Fibroblast of skin of left biceps (primary cell): ENCODE data around the gene TIMM21.

ENCODE experiments used
- DNase-seq, 2 experiments: peaks; one replicate each; pipeline ENCODE4 v3.0.0-alpha.2; 2013; ENCODE audit warnings: low read depth in 2 of 2

Gene TIMM21, protein sequence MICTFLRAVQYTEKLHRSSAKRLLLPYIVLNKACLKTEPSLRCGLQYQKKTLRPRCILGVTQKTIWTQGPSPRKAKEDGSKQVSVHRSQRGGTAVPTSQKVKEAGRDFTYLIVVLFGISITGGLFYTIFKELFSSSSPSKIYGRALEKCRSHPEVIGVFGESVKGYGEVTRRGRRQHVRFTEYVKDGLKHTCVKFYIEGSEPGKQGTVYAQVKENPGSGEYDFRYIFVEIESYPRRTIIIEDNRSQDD

DNA sequence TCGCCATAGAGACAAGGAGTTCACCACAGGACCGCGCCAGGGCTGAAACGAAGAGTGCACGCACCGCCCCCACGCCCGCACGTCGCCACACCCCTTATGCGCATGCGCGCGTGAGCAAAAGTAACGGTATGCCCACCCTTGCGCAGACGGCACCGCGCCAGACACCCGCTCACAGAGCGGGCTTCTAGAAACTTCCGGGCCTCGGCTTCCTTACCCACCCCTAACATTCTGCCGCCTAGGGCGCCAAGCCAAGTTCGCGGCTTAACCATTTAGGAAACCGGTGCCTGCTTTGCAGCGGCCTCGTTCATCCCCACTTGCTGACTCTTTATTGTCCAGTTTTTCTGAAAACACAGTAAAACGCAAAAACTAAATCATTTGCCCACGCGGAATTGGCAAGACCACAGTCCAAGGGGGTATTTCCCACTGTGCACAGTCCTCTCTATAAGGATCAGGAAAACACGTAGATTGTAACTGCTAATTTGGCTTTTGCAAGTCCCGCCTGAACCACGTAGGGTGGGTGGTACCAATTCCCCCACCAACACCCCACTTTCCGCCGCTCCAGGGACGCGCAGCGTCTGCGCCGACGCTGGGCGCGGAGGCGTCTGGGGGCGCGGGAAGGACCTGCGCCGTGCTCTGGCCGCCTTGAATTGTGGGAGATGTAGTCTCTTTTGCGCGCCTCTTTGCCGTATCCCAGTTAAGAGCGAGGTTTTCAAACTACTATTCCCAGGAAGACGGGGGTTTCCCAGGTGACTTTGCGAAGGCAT is at the start of gene TIMM21, which contains the start of gene FBXO15:
Gene TIMM21 (plus strand): TSS at position 745 of the 764 bp plus-strand sequence. CDS start 286 bp downstream, outside the sequence.
Gene FBXO15 (minus strand): TSS at position 56 of the 764 bp plus-strand sequence. CDS start 49 bp downstream, at position 7.
- peak; percentile 90 to 92 for DNase-seq

DNA sequence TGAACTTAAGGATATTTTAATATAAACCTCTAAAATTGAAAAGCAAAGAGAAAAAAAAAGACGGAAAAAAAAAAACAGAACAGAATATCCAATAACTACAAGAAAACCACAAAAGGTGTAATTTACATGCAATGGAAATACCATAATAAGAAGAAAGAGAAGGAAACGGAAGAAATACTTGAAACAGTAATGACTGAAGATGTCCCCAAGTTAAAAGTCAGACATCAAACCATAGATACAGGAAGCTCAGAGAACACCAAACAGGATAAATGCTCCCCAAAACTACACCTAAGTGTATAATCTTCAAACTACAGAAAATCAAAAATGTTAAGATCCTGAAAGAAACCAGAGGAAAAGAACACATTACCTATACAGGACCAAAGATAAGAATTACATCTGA is 39.9 kb upstream of the TIMM21 start:
- no peak for DNase-seq

DNA sequence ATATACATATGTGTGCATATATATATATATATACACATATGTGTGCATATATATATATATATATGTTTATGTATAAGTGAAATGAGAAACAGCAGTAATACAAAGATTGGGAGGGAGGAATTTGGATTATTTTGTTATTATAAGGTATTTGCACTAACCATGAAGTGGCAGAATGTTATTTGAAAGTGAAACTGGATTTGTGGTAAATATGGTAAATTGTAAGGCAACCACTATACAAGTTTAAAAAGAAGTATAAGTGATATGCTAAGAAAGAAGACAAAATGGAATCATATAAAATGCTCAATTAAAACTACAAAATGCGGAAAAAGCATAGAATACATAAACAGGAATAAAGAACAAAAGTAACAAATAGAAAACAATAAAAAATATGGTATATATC is 38.2 kb upstream of the TIMM21 start:
- no peak for DNase-seq

DNA sequence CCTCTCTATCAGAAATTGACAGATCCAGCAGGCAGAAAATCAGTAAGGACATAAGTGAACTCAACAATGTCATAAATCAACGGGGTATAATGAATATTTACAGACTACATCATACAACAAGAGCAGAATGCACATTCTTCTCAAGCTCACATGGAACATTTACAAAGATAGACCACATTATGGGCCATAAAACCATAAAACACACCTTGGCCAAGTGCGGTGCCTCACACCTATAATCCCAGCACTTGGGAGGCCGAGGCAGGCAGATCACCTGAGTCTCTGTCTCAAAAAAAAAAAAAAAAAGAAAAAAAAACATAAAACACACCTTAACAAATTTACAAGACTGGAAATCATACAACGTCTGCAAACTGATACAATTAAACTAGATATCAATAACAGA is 37.3 kb upstream of the TIMM21 start:
- DNase-seq: no peak

DNA sequence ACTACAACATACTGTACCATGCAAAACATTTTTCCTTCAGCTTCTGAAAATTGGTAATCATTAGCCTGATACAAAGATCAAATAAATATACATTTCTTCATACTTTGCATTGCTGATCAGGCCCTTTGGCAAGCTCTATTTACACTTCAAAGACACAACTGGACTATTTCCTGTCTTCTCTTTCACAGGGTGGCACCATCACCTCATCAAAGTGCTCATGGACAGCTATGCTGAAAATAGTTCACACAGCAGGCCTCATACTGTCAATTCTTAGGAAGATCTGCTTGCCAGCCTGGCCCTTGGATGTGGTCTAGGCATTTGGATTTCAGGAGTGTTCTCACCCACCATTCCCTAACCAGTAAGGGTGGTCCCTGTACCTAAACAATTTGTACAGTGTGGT is 34.6 kb upstream of the TIMM21 start:
- DNase-seq: no peak

DNA sequence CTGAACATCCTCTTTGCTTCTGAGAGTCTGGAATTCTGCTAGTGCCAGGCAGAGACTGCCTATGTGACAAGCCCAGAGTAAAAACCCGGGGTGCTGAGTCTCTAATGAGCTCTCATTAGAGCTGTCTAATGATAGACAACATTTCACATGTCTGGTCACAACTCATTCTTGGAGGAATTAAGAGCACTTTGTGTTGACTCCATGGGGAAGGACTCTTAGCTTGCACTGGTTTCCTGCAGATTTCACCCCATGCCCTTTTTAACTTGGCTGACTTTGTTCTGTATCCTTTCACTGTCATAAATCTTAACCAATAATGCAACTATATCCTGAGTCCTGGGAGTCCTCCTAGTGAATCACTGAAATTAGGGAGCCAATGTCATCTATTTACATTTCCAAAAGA is 34.2 kb upstream of the TIMM21 start:
- DNase-seq: no peak

DNA sequence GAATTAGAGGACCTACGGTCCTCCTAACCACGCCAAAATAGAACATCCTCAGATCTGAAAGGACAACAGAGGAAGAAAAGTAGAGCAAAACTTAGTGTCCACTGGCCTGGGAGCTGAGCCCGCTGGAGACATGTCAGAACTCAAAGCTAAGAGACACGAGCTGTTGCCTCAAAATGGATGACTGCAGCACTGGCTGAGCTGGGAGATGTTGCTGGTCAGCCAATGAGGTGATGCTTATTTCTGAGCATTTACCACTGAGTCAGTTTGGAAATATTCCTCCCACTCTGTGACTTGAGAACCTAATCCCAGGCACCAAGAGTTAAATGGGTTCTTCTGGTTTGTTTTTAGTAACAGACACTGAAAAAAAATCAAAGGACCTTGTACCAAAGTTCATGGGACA is 33.3 kb upstream of the TIMM21 start:
- DNase-seq: peak in 1 of 2 experiments; percentile 9

DNA sequence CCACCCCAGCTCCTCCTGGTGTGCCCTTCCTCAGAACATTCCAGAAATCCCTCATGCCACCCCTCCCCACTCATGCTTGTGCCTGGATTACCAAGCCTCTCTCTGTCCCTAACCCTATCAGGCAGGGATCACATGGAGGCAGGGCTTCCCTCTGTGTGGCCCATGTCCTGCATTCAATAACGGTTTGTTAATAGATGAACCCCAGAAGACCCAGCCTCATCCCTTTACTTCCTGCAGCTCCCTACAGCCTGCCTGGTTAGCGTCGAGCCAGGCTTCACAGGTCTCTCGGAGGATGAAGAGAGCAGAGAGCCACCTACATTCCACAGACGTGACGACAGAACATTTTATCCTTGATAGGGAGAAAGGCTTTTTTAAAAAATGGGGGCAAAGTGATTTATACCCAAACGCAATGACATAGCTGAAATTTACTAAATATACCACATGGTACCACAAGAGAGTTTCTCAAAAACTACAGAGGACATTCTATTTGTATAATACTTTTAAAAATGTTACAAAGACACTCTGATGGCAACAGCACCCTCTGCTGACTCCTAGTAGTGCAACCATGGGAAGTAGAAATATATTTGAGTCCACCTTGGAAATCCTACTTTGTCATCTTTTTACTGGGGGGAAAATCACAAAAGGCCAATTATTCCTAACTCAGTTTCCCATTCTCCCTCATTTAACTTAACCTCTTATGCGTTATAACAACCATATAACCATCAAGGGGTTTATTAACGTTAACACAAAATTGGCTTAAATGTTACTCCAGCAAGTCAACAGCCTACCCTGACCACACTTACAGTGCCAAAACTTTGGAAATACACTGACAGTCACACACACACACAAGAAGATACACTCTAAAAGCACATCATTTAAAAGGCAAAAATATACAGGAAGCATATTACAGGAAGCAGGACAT is 31.4 kb upstream of the TIMM21 start:
- peak in 1 of 2 experiments; percentile 12 for DNase-seq

DNA sequence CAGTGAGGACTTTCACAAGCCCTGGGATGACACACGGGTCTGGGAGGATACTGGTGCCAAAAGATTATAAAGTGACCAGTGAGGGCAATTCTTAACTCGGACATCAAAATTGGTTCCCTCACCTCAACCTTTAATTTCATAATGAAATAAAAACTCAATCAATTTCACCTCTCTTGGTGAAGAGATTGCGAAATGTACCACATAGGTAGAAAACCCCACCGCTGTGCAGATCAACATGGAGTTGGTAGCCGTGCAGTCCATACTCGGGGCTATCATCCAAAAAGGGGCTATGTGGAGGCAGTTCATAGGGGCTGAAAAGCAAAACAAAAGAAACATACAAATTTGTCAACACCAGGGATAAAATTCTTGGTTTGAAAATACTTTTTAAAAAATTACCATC is 25.1 kb upstream of the TIMM21 start:
- no peak for DNase-seq

DNA sequence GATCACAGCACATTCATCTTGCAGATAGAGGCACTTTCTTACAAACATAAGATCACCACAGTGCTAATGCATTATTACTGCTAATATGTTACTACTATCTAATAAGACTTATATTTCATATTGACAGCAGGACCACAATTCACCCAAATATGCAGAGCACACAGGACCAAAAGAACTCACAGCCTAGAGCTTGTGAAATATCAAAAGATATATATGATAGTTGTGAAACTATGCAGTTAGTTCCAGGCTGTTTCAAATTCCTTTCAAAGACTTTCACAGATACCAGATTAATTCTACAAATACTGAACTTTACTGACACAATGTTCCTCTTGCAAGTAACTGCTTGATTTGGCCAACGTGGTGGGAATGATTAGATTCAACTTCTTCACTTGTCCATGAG is 23.7 kb upstream of the TIMM21 start:
- DNase-seq: no peak

DNA sequence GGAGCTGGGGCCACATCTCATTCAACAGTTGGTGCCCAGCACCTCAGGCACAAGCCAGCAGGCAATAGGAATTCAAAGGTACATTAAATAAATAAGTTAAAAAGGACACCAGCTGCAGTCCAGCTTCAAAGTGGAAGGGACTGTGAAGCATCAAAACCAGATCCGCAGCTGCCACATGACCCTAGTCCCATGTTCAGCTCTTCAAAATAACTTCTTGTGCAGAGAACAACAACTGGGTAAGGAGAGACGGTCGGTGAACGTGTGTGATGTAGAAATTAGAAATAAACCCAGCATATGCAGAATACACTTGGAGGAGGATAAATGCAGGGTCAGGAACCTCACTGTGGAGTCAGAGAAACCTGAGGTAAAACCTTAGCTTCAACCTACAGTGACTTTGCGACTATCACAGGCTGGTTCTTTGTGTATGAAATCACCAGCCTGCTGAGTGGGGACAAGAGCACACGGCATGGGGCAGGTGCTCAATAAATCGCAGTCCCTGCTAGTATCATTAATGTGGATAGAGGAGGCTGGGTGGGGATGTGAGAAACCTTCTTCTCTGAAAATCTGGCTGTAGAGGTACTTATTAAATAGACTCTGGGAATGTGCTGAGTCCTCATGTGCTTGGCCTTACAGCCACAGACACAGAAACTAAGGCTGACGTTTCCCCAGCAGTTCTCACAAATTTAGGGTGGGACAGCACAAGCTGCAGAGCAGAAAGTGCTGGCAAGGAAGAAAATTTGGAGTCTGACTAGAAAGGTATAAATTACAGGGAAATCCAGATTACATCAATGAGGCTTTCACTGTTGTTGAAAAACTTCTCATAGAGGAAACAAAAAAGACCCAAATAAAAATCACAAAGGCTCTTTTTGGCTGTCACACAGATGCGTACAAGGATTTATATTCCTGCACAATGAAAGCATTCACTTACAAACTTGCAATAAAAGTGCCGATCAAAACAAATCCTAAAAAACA is 21.4 kb upstream of the TIMM21 start:
- DNase-seq: no peak

DNA sequence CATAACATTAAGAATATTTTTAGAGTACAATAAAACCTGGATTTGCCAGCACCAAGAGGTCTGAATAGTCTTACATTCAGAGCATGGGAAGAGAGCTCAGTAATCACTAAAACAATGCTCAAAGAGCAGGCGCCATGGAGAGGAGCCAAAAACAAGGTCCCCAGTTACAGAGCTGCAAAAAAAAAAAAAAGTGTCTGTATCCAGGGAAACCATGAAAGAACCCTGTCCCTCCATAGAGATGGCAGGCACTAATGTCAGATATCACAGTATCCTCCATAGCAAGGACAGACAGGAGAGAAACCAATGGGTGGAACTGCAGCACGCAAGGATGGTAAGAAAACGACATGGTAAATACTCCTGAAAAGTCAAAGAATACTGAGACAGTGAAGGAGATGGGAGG is 20.2 kb upstream of the TIMM21 start:
- DNase-seq: no peak

DNA sequence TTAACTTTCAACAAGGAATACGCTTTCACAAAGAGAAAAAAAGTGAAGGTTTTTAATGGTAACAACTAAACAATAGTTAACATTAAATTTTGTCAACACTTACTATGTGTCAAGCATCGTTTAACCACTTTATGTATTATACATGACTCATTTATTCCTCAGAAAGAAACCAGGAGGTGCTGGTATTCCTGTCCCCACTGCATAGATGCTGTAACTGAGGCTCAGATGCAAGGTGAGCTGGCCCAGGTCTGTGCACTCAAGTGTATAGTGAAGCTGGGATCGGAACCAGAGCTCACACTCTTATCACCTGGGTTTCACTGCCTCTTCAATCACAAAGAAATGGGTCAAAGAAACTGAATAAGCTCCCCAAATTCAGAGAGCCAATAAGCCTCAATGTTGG is 17.2 kb upstream of the TIMM21 start:
- DNase-seq: no peak

DNA sequence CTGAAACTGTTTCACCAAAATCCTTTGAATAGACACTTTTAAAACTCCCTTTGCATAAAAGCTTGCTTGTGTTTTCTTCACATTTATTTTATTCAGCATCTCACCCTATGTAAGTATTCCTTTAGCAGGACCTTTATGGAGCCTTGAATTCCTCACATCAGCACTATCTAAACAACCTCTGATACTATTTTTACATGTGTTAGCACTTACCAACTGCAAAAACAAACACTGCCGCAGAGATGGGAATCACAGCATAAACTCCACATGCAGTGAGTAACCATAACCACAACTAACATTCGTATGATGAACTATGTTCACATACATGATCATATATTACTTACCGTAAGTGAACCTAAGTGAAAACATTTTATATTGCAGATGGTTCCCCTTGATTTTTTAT is 16.1 kb upstream of the TIMM21 start:
- no peak for DNase-seq

DNA sequence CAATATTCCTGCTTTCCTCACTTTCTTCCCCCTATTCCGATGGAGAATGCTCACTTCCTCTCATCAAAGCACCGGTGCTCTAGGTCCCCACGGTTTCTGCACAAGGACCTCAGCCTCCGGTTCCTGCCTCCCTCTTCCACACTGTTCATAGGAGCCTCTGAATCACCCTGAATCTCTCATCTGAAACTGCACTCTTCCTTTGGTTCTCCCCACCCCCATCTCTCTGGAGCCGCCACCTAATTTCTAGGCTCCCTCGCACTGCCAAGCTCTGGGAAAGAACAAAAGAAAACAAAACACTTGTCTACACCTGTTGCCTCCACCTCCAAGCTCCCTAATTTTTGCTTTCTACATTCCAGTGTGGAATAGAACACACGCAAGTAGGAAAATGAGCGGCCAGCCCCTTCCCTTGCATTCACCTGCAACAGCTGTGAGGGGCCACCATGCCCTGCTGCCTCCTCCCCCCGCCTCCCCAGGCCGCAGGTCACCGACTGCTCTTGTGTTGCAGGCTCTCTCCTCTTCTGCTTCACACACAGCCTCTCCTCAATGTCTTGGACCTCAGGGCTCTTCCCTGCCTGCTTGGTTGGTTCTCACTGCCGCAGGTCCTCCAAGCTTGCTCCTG is 10.3 kb upstream of the TIMM21 start:
- DNase-seq: no peak

DNA sequence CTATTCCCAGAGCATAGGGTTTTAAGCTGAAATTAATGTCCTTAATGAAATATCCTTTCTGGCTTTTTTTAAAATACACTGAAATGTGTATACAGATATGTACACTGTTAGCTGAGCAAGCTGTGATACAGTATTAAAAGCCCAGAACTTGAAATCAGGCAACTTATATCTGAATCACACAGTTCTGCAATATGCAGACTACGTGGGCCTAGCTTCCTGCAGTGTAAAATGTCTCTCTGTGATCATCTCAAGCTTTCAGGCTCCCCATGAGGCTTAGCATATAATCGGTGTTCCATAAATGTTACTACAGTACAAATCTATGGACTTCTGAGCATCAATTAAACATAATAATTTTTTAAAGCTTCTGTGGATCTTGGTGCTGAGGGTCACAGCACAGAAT is 8.9 kb upstream of the TIMM21 start:
- DNase-seq: no peak

DNA sequence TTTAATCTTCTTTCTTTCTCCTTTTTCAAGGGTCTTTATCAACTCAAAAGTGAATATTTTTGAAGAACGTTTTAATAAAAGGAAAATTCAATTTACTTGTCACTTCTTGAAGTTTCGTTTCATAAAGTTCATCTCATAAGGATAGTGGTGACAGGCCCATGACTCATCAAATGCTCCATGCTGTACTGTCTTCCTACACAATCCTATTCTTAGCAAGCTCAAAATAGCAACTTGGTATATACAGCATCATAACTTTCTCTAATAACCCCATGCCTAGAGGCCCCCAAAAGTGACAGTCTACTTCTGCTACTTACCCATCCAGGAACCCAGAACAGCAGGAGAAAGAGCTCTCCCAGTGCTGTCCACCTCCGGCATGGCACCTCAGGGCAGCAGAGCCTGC is 8.4 kb upstream of the TIMM21 start:
- peak in 1 of 2 experiments; percentile 18 for DNase-seq

DNA sequence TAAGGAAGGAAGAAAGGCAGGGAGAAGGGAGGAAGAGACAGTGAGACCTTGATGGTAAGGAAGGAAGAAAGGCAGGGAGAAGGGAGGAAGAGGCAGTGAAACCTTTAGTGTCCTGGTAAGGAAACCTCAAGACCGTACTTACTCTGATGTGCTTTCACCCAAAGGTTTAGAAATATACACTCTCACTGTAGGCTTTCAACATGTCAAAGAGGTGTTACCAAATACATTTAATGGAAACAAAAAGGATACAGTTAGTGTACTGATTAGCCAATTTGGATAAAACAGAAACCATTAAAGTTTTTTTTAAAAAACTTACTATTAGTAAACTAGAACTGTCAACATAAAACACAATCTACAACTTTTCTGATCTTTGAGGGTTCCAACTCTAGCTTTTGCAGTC is 7.7 kb upstream of the TIMM21 start:
- DNase-seq: no peak

DNA sequence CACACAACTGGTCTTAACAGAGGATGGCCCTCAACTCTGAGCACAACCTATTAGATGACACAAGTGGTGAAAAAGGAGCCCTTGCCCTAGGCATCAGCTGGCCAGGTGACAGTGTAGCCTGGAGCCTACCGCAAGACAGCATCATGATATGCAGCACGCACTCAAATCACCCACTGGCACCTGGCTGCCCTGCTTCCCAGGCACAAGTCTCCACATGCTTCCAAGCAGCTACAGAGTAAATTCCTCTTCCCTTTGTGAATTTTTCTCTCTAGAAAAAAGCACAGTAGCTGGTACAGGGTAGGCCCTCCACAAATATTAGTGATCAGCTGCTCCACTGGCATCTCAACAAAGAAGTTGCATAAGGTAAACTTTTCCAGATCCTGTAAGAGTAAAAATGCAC is 6.7 kb upstream of the TIMM21 start:
- no peak for DNase-seq

DNA sequence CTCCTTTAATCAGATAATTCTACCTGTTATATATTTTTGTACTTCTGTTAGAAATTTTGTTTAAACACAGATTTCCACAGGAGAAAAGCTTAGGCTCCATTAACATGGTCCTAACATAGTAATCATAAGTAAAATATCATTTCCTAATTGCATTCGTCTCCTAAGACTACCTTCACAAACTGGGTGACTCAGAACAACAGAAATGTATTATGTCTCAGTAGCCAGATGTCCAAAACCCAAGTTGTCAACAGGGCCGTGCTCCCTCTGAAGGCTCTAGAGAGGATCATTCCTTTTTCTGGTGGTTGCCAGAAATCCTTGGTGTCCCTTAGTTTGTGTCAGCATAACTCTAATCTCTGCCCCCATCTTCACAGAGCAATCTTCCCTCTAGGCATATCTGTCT is 6.1 kb upstream of the TIMM21 start:
- no peak for DNase-seq

DNA sequence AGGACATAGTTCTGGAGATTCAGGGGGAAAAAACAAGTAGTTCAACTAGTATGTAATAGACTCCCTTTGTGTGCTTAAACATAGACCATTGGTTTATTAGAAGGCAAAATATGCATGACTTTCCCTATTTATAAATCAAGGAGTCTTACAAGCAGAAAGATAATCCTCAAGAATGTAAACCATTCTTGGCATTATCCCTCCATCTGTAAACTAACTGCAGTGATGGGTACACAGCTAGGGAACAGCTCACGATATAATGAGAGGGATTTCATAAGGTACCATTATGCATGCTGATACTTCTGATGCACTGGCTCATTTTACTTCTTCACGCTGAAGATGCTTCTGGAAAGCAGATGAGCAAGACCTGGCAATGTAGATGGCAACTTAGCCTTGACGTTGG is 1.6 kb upstream of the TIMM21 start:
- DNase-seq: peak; percentile 24 to 29
